SK-N-SH (cell line): Measurements from ENCODE around the gene ARHGAP25. TPM values are rescaled to one million over a fixed set of nuclear protein-coding genes. Genes with fewer than 3 reads are reported as not detected.

Experiments used
- CTCF ChIA-PET: fragments of 300-600, 350-600 bp; formaldehyde crosslinking; extraction: SDS; loops from one replicate; lab custom pipeline; 2021; lab: Yijun Ruan, JAX
- POLR2A ChIA-PET: fragments of 350-600 bp; sonication (Branson Sonifier 250); formaldehyde crosslinking; extraction: SDS; loops from one replicate; lab custom pipeline; 2020; ENCODE audit warnings: antibody characterized with exemption, inconsistent platforms; lab: Yijun Ruan, JAX
- DNase-seq: peaks from one replicate; pipeline ENCODE4 v3.0.0; 2012
- H2AFZ ChIP-seq: fragments of 200-600 bp; sonication (generic); 2 replicates; pipeline ENCODE4 v1.8.1; 2016; ENCODE audit warnings: antibody characterized with exemption, mild to moderate bottlenecking, low read depth
- H3F3A ChIP-seq: fragments of 200-600 bp; sonication (generic); replicated peaks from 2 replicates; pipeline ENCODE3; 2016; ENCODE audit warnings: antibody characterized with exemption, mild to moderate bottlenecking; ENCODE audit not compliant: insufficient read depth
- H3K27ac ChIP-seq, 2 experiments: fragments of 200-500 bp in 1 of 2; fragments of 200-600 bp in 1 of 2; sonication (Bioruptor generic) in 1 of 2; sonication (generic), shearing (Covaris generic) in 1 of 2; 2 replicates each; pipeline versions ENCODE4 v1.5.1 to v1.6.1; 2014 to 2016; ENCODE audit warnings: low read depth in 2 of 2, inconsistent platforms in 1 of 2, low read length in 1 of 2, mild to moderate bottlenecking in 1 of 2, mixed read lengths in 1 of 2
- H3K27me3 ChIP-seq: fragments of 200-600 bp; sonication (generic), shearing (Covaris generic); 2 replicates; pipeline ENCODE4 v1.6.1; 2016; ENCODE audit warnings: mixed run types; ENCODE audit not compliant: insufficient read depth
- H3K36me3 ChIP-seq, 2 experiments: fragments of 200-500 bp in 1 of 2; fragments of 200-600 bp in 1 of 2; sonication (Bioruptor generic) in 1 of 2; sonication (generic) in 1 of 2; replicated peaks in 1 of 2; 2 replicates each; pipeline versions ENCODE3 to v1.5.1; 2014 to 2016; ENCODE audit warnings: low read length in 1 of 2, mild to moderate bottlenecking in 1 of 2; ENCODE audit not compliant: insufficient read depth in 2 of 2, control insufficient read depth in 1 of 2
- H3K4me1 ChIP-seq, 2 experiments: fragments of 200-500 bp in 1 of 2; fragments of 200-600 bp in 1 of 2; sonication (Bioruptor generic) in 1 of 2; sonication (generic), shearing (Covaris generic) in 1 of 2; 2 replicates each; pipeline versions ENCODE4 v1.5.1 to v1.6.1; 2014 to 2016; ENCODE audit warnings: low read depth in 1 of 2, low read length in 1 of 2, mixed run types in 1 of 2; ENCODE audit not compliant: insufficient read depth in 2 of 2, control insufficient read depth in 1 of 2
- H3K4me2 ChIP-seq: fragments of 200-600 bp; sonication (generic), shearing (Covaris generic); 2 replicates; pipeline ENCODE4 v1.6.1; 2017; ENCODE audit warnings: mixed run types
- H3K4me3 ChIP-seq, 2 experiments: fragments of 200-500 bp in 1 of 2; fragments of 200-600 bp in 1 of 2; sonication (Bioruptor generic) in 1 of 2; sonication (generic), shearing (Covaris generic) in 1 of 2; 2 replicates each; pipeline versions ENCODE4 v1.5.1 to v1.8.1; 2014 to 2016; ENCODE audit warnings: low read depth in 2 of 2, inconsistent platforms in 1 of 2, low read length in 1 of 2, mild to moderate bottlenecking in 1 of 2, mixed read lengths in 1 of 2, moderate library complexity in 1 of 2
- H3K79me2 ChIP-seq: fragments of 200-600 bp; sonication (generic); 2 replicates; pipeline ENCODE4 v1.8.1; 2017; ENCODE audit warnings: mild to moderate bottlenecking; ENCODE audit not compliant: insufficient read depth
- H3K9ac ChIP-seq: fragments of 200-600 bp; sonication (generic); 2 replicates; pipeline ENCODE4 v1.6.1; 2017; ENCODE audit warnings: mixed run types
- H3K9me2 ChIP-seq: fragments of 200-600 bp; sonication (generic); 2 replicates; pipeline ENCODE4 v1.6.1; 2017; ENCODE audit warnings: mixed run types
- H3K9me3 ChIP-seq: fragments of 200-600 bp; sonication (generic); 2 replicates; pipeline ENCODE4 v1.6.1; 2017; ENCODE audit warnings: mixed run types, mild to moderate bottlenecking, moderate library complexity
- H4K20me1 ChIP-seq: fragments of 200-600 bp; sonication (generic); 2 replicates; pipeline ENCODE4 v1.6.1; 2017; ENCODE audit warnings: mild to moderate bottlenecking, mixed run types; ENCODE audit not compliant: insufficient read depth
- CHD2 ChIP-seq: fragments of 150-350 bp; IDR thresholded peaks from 2 replicates; pipeline ENCODE4 v1.6.1; 2018; ENCODE audit warnings: low read length; ENCODE audit not compliant: partially characterized antibody
- GABPA ChIP-seq: IDR thresholded peaks from 2 replicates; pipeline ENCODE4 v1.4.0; 2012; ENCODE audit warnings: low read depth, mild to moderate bottlenecking
- JUND ChIP-seq: IDR thresholded peaks from 2 replicates; pipeline ENCODE4 v1.4.0; 2012
- MEF2A ChIP-seq: IDR thresholded peaks from 2 replicates; pipeline ENCODE4 v1.4.0; 2012; ENCODE audit warnings: low read depth, borderline replicate concordance
- MXI1 ChIP-seq: IDR thresholded peaks from 2 replicates; pipeline ENCODE4 v1.6.1; 2012; ENCODE audit warnings: mild to moderate bottlenecking, low read depth, low read length, improper control_type of control experiment
- NFIC ChIP-seq: IDR thresholded peaks from 2 replicates; pipeline ENCODE4 v1.4.0; 2012; ENCODE audit warnings: borderline replicate concordance
- NRF1 ChIP-seq: IDR thresholded peaks from 2 replicates; pipeline ENCODE4 v1.6.1; 2012; ENCODE audit warnings: low read depth, mild to moderate bottlenecking, low read length
- RAD21 ChIP-seq: IDR thresholded peaks from 2 replicates; pipeline ENCODE4 v1.6.1; 2012; ENCODE audit warnings: mild to moderate bottlenecking, low read length
- RCOR1 ChIP-seq: fragments of 150-350 bp; IDR thresholded peaks from 2 replicates; pipeline ENCODE4 v1.6.1; 2017; ENCODE audit warnings: antibody characterized with exemption, low read length
- RXRA ChIP-seq: IDR thresholded peaks from 2 replicates; pipeline ENCODE4 v1.4.0; 2012; ENCODE audit warnings: low read depth, mild to moderate bottlenecking, borderline replicate concordance
- SMC3 ChIP-seq: IDR thresholded peaks from 2 replicates; pipeline ENCODE4 v1.6.1; 2012; ENCODE audit warnings: low read depth, low read length, improper control_type of control experiment
- TAF1 ChIP-seq: IDR thresholded peaks from 2 replicates; pipeline ENCODE4 v1.6.1; 2012; ENCODE audit warnings: low read depth, mild to moderate bottlenecking, low read length, moderate library complexity, borderline replicate concordance
- TCF12 ChIP-seq: IDR thresholded peaks from 2 replicates; pipeline ENCODE4 v1.4.0; 2012
- USF2 ChIP-seq: fragments of 150-350 bp; IDR thresholded peaks from 2 replicates; pipeline ENCODE4 v1.6.1; 2017; ENCODE audit warnings: antibody characterized with exemption, low read length, low read depth, borderline replicate concordance
- WGBS: methylation state at CpG from one replicate; pipeline ENCODE4 v1.1.6; 2017; ENCODE audit warnings: low lambda C conversion rate; 5-methylcytosine and 5-hydroxymethylcytosine counted together
- polyA plus RNA-seq, 3 experiments: library from polyadenylated mRNA; depleted of rRNA; stranded (reverse); fragments of >200 nt; gene quantifications; 2 replicates each; pipeline ENCODE4 v1.2.3, GENCODE V29; 2012
- TF ChIP-seq, protein P1 (sequence below): fragments of 200-600 bp; sonication (generic); IDR thresholded peaks from 2 replicates; pipeline ENCODE4 v1.6.1; 2017; ENCODE audit warnings: antibody characterized with exemption, mild to moderate bottlenecking, moderate library complexity

The ARHGAP25 gene
- polyA plus RNA-seq, 1 of the 3 experiments (the other 2 are of a cell fraction): not detected

DNA sequence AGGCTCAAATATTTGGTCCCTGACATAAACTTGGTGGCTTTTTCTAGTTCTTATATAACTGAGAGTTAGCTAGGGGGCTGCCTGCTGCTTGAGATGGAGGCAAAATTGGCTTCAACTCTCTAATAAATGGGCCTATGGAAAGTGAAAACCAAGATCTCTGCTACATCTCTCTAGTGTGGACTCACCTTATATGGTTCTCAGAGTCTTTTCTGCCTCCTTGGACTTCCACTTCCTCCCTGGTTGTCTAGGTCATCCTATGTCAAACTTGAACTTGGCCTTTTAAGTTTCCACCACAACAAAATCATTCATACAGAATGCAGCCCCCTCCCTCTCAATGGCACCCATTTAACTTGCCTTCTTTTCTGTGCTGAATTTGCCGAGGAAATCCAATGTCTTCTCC lies 23.9 kb upstream of the ARHGAP25 start:
- Histone ChIP-seq H3K4me1 (peaks cover 4 to 5% of the 10 kb centered on the region in 2 experiments; a peak in 3 of 4 replicates), H3K9me3 (no peaks in the 10 kb centered on the region), H3K36me3 (no peaks in the 10 kb centered on the region), H3K9me2 (no peaks in the 10 kb centered on the region), H3K4me2 (no peak overlapping the region), H3K79me2 (no peaks in the 10 kb centered on the region), H2AFZ (no peak overlapping the region), H3K9ac (no peak overlapping the region), H3K4me3 (no peak overlapping the region), H3F3A (no peaks in the 10 kb centered on the region), H4K20me1 (no peaks in the 10 kb centered on the region), H3K27ac (no peak overlapping the region), H3K27me3 (peaks cover 9% of the 10 kb centered on the region; the same call in 1 of the 2 replicates)
- 57% methylated on average over 1 of the region's 1 CpG for WGBS
- no peak for TF ChIP-seq NRF1
- no peak for TF ChIP-seq JUND
- no peak for TF ChIP-seq NFIC
- no peak for TF ChIP-seq TCF12
- TF ChIP-seq TAF1: no peak
- TF ChIP-seq MXI1: no peak
- no peak for DNase-seq
- POLR2A ChIA-PET: no interaction called here
- CTCF ChIA-PET: interaction anchor here (1.3 to 3.5 kb wide), 8 partner anchors 10 to 247 kb away, joined by 3 to 61 read pairs (median 13); partner anchors contain the start of gene ARHGAP25

DNA sequence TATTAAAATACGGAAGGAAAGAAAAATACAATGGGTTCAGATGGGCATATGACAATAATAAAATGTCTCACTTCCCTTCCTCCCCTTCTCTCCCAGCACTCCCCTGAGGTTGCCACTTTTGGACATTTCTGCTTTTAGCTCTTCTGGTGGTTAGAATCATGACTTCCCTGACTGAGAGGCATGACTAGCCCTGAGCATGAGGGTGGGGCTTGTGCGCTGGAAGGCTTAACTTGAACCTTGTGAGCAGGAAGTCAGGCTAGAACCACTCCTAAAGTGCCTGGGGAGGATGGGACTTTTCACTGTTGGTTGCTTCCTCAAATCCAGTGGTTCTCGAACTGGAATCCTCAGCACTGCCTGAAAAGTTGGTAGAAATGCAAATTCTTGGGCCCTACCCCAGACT lies 19.7 kb upstream of the ARHGAP25 start:
- TF ChIP-seq MEF2A: no peak
- no peak for TF ChIP-seq RAD21
- TF ChIP-seq RCOR1: no peak
- no peak for TF ChIP-seq TAF1
- TF ChIP-seq RXRA: no peak
- TF ChIP-seq TCF12: no peak
- no peak for TF ChIP-seq CHD2
- TF ChIP-seq GABPA: no peak
- WGBS: 60% methylated on average over 3 of the region's 3 CpGs
- CTCF ChIA-PET: interaction anchor here (1.0 to 3.1 kb wide), 9 partner anchors 12 to 251 kb away, joined by 3 to 18 read pairs (median 3); partner anchors contain the start of gene FBXO48
- no peaks in the 10 kb centered on the region for H3K9me3 ChIP-seq
- DNase-seq: no peak
- H3K9me2 ChIP-seq: no peaks in the 10 kb centered on the region
- H3K27ac ChIP-seq: no peak overlapping the region
- H3K27me3 ChIP-seq: no peaks in the 10 kb centered on the region
- no peaks in the 10 kb centered on the region for H3K79me2 ChIP-seq
- POLR2A ChIA-PET: no interaction called here
- H3F3A ChIP-seq: no peaks in the 10 kb centered on the region
- 0 out of 2 replicates have a peak overlapping the region, but pooled peaks have one; percentile 33 for H2AFZ ChIP-seq
- no peak overlapping the region for H3K4me3 ChIP-seq
- no peaks in the 10 kb centered on the region for H4K20me1 ChIP-seq
- H3K4me2 ChIP-seq: no peak overlapping the region
- no peaks in the 10 kb centered on the region for H3K36me3 ChIP-seq
- H3K9ac ChIP-seq: no peak overlapping the region
- peaks cover under 1% of the 10 kb centered on the region in 2 experiments; a peak in 3 of 4 replicates for H3K4me1 ChIP-seq

- Histone ChIP-seq H3K9me2 (no peaks in the 10 kb centered on the region), H3K4me2 (no peak overlapping the region), H3K79me2 (no peaks in the 10 kb centered on the region), H3K27me3 (no peaks in the 10 kb centered on the region)
- CTCF ChIA-PET: interaction anchor here (0.7 to 4.2 kb wide), 14 partner anchors 12 to 250 kb away, joined by 3 to 54 read pairs (median 4); partner anchors contain the start of genes APLF, ARHGAP25 and FBXO48
- DNase-seq: peak; percentile 62
- POLR2A ChIA-PET: no interaction called here
- no peak for TF ChIP-seq USF2
- peak; percentile 85 for TF ChIP-seq SMC3
- TF ChIP-seq, protein P1, sequence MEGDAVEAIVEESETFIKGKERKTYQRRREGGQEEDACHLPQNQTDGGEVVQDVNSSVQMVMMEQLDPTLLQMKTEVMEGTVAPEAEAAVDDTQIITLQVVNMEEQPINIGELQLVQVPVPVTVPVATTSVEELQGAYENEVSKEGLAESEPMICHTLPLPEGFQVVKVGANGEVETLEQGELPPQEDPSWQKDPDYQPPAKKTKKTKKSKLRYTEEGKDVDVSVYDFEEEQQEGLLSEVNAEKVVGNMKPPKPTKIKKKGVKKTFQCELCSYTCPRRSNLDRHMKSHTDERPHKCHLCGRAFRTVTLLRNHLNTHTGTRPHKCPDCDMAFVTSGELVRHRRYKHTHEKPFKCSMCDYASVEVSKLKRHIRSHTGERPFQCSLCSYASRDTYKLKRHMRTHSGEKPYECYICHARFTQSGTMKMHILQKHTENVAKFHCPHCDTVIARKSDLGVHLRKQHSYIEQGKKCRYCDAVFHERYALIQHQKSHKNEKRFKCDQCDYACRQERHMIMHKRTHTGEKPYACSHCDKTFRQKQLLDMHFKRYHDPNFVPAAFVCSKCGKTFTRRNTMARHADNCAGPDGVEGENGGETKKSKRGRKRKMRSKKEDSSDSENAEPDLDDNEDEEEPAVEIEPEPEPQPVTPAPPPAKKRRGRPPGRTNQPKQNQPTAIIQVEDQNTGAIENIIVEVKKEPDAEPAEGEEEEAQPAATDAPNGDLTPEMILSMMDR: peak; percentile 71
- TF ChIP-seq RAD21: peak; percentile 74
- no peak for TF ChIP-seq NFIC
- TF ChIP-seq, all 33 proteins: peak for 3
- H3K9me3 ChIP-seq: no peaks in the 10 kb centered on the region
- 37% methylated on average over 13 of the region's 13 CpGs for WGBS
- no peak overlapping the region; a peak in 1 of 4 replicates for H3K4me3 ChIP-seq
- no peak overlapping the region for H3K9ac ChIP-seq
- H2AFZ ChIP-seq: 0 out of 2 replicates have a peak overlapping the region, but pooled peaks have one; percentile 33
- no peaks in the 10 kb centered on the region for H3F3A ChIP-seq
- no peak overlapping the region for H3K27ac ChIP-seq
- H4K20me1 ChIP-seq: no peaks in the 10 kb centered on the region
- H3K36me3 ChIP-seq: no peaks in the 10 kb centered on the region
- no peaks in the 10 kb centered on the region; a peak in 1 of 4 replicates for H3K4me1 ChIP-seq
These were observed 19.1 kb upstream of the ARHGAP25 start for GRCh38 chr2:68715353-68716041.
